ENCODE results near the gene PLCD4. TPM values are rescaled to one million over a fixed set of nuclear protein-coding genes. Genes with fewer than 3 reads are reported as not detected.

Gene PLCD4
- polyA plus RNA-seq, 2 donors: 4.3 to 5.4 TPM

DNA sequence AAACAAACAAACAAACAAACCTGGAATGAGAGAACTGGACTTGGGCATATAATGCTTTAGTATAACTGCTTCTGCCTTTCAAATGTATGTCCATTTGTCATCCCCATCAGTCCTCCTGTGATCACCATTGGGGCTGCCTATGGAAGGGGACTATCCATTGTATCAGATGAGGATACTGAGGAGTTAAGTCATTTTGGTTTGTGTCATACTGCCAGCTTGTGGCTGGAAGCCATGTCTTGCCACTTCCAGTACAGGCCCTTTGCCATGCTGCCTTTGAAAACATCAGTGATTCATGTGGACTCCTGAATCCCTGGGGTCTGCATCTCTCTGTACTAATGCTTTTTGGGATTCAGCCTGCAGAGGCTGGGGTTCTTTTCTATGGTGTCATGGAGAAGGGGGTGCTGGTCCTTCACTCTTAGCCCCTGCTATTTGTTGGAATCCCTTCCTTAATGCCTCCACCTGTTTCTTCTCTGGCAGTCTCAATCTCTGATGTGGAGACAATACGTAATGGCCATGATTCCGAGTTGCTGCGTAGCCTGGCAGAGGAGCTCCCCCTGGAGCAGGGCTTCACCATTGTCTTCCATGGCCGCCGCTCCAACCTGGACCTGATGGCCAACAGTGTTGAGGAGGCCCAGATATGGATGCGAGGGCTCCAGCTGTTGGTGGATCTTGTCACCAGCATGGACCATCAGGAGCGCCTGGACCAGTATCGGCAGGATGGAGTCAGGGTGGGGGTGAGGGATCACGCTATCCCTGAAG, 10.6 kb downstream of the PLCD4 start:
- Histone ChIP-seq H3K9me3 (ENCODE audit: control insufficient read depth in 2 of 2, insufficient read depth in 1 of 2, low read depth in 1 of 2, low read length in 1 of 2) (no peaks in the 10 kb centered on the region), H3K36me3 (ENCODE audit: control insufficient read depth in 2 of 2, insufficient read depth in 2 of 2, low read length in 1 of 2) (no peaks in the 10 kb centered on the region), H3K27ac (ENCODE audit: low read depth in 2 of 2, low read length in 1 of 2) (no peak overlapping the region), H3K4me1 (ENCODE audit: control insufficient read depth in 2 of 2, insufficient read depth in 2 of 2, low read length in 1 of 2) (no peaks in the 10 kb centered on the region), H3K4me3 (ENCODE audit: low read depth in 1 of 2, low read length in 2 of 2) (no peak overlapping the region), H3K27me3 (ENCODE audit: control insufficient read depth in 1 of 2, insufficient read depth in 2 of 2, low read length in 2 of 2) (no peaks in the 10 kb centered on the region)
- whole genome bisulfite sequencing, 2 donors: 91 to 95% methylated on average over 9 of the region's 9 CpGs

DNA sequence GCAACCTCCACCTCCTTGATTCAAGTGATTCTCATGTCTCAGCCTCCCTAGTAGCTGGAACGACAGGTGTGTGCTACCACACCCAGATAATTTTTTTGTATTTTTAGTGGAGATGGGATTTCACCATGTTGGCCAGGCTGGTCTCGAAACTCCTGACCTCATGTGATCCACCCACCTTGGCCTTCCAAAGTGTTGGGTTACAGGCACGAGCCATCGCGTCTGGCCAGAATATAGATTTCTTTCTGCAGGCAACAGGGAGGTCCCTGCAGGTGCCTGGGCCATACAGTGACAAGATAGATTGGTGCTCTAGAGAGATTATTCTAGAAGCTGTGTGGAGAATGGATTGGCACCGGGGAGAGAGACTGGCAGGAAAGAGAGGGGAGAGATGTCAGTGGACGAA, 13.3 kb downstream of the PLCD4 start:
- 79 to 80% methylated on average over 7 of the region's 7 CpGs for WGBS, 2 donors
- Histone ChIP-seq H3K36me3 (ENCODE audit: control insufficient read depth in 2 of 2, insufficient read depth in 2 of 2, low read length in 1 of 2) (no peaks in the 10 kb centered on the region), H3K4me1 (ENCODE audit: control insufficient read depth in 2 of 2, insufficient read depth in 2 of 2, low read length in 1 of 2) (no peaks in the 10 kb centered on the region), H3K4me3 (ENCODE audit: low read depth in 1 of 2, low read length in 2 of 2) (no peak overlapping the region), H3K27me3 (ENCODE audit: control insufficient read depth in 1 of 2, insufficient read depth in 2 of 2, low read length in 2 of 2) (no peaks in the 10 kb centered on the region), H3K27ac (ENCODE audit: low read depth in 2 of 2, low read length in 1 of 2) (no peak overlapping the region), H3K9me3 (ENCODE audit: control insufficient read depth in 2 of 2, insufficient read depth in 1 of 2, low read depth in 1 of 2, low read length in 1 of 2) (no peaks in the 10 kb centered on the region)

DNA sequence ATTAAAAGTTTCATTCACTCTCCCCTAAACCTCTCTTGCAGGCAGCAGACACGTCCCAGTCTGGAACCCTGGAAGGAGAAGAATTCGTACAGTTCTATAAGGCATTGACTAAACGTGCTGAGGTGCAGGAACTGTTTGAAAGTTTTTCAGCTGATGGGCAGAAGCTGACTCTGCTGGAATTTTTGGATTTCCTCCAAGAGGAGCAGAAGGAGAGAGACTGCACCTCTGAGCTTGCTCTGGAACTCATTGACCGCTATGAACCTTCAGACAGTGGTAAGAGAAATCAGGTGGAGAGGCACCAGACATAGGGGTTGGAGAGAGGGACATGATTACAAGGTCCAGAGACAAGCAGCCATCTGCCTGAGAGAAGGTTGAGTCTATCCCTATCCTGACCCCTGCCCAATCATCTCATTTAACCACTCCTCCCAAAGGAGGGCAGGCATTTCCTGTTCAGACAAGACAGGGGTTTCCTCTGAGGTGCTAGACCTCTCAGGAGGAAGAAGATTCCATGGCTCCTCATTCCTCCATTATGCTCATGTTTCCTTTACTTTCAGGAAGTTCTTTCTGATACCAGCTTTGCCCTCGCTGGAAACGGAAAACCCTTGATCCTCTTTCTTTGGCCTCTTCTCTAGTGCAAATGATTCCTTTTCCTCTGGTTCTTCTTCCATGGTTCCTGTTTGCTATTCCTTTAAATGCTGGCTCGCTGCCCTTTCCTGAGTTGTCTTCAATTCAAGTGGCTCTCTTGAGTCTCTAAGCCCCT, 15.1 kb downstream of the PLCD4 start:
- no peaks in the 10 kb centered on the region for H3K36me3 ChIP-seq (ENCODE audit: control insufficient read depth in 2 of 2, insufficient read depth in 2 of 2, low read length in 1 of 2)

DNA sequence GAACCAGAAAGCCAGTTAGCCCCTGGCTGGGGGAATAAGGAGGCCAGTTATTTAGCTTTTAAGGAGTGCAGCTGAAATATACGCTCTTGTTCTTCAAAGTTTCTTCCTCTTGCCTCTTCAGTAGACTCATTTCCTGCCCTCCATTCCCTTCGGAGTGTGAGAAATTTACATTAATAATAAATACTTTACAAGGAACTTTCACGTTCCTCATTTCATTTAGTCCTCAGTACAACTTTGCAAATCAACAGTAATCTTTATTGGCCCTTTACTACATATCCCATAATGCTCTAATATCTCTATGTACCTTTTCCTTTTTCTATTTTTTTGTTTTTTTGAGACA, 15.6 kb downstream of the PLCD4 start:
- H3K4me1 ChIP-seq (ENCODE audit: control insufficient read depth in 2 of 2, insufficient read depth in 2 of 2, low read length in 1 of 2): no peaks in the 10 kb centered on the region
- H3K27me3 ChIP-seq (ENCODE audit: control insufficient read depth in 1 of 2, insufficient read depth in 2 of 2, low read length in 2 of 2): no peaks in the 10 kb centered on the region
- no peaks in the 10 kb centered on the region for H3K9me3 ChIP-seq (ENCODE audit: control insufficient read depth in 2 of 2, insufficient read depth in 1 of 2, low read depth in 1 of 2, low read length in 1 of 2)
- H3K4me3 ChIP-seq (ENCODE audit: low read depth in 1 of 2, low read length in 2 of 2): no peak overlapping the region
- H3K27ac ChIP-seq (ENCODE audit: low read depth in 2 of 2, low read length in 1 of 2): no peak overlapping the region
- H3K36me3 ChIP-seq (ENCODE audit: control insufficient read depth in 2 of 2, insufficient read depth in 2 of 2, low read length in 1 of 2): no peaks in the 10 kb centered on the region
- WGBS, 2 donors: 69 to 70% methylated on average over 3 of the region's 3 CpGs

More for the DNA sequence above, 15.1 kb downstream of the PLCD4 start:
- Histone ChIP-seq H3K27ac (ENCODE audit: low read depth in 2 of 2, low read length in 1 of 2) (no peak overlapping the region), H3K9me3 (ENCODE audit: control insufficient read depth in 2 of 2, insufficient read depth in 1 of 2, low read depth in 1 of 2, low read length in 1 of 2) (no peaks in the 10 kb centered on the region), H3K4me3 (ENCODE audit: low read depth in 1 of 2, low read length in 2 of 2) (no peak overlapping the region), H3K27me3 (ENCODE audit: control insufficient read depth in 1 of 2, insufficient read depth in 2 of 2, low read length in 2 of 2) (no peaks in the 10 kb centered on the region), H3K4me1 (ENCODE audit: control insufficient read depth in 2 of 2, insufficient read depth in 2 of 2, low read length in 1 of 2) (no peaks in the 10 kb centered on the region)
- WGBS, 2 donors: 64 to 72% methylated on average over 7 of the region's 7 CpGs

DNA sequence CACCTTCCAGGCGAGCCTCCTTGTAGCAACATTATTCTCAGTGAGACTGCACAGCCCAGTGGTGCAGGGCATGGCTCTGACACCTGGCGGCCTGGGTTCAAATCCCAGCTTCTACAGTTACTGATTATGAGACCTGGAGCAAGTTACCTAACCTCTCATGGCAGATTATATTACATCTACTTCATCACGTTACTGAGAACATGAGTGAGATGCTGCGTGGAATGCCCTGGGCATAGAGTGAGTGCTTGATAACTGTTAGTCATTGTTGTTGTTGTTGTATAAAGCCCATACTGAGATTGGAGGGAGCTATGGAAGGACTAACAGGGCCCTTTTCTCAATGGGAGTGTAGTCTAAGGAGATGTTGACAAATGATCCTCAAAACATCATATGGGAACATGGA, 18.7 kb downstream of the PLCD4 start:
- Histone ChIP-seq H3K4me3 (ENCODE audit: low read depth in 1 of 2, low read length in 2 of 2) (no peak overlapping the region), H3K9me3 (ENCODE audit: control insufficient read depth in 2 of 2, insufficient read depth in 1 of 2, low read depth in 1 of 2, low read length in 1 of 2) (no peaks in the 10 kb centered on the region), H3K36me3 (ENCODE audit: control insufficient read depth in 2 of 2, insufficient read depth in 2 of 2, low read length in 1 of 2) (no peaks in the 10 kb centered on the region), H3K4me1 (ENCODE audit: control insufficient read depth in 2 of 2, insufficient read depth in 2 of 2, low read length in 1 of 2) (no peaks in the 10 kb centered on the region), H3K27me3 (ENCODE audit: control insufficient read depth in 1 of 2, insufficient read depth in 2 of 2, low read length in 2 of 2) (no peaks in the 10 kb centered on the region), H3K27ac (ENCODE audit: low read depth in 2 of 2, low read length in 1 of 2) (no peak overlapping the region)
- WGBS, 2 donors: 84 to 87% methylated on average over 4 of the region's 4 CpGs

DNA sequence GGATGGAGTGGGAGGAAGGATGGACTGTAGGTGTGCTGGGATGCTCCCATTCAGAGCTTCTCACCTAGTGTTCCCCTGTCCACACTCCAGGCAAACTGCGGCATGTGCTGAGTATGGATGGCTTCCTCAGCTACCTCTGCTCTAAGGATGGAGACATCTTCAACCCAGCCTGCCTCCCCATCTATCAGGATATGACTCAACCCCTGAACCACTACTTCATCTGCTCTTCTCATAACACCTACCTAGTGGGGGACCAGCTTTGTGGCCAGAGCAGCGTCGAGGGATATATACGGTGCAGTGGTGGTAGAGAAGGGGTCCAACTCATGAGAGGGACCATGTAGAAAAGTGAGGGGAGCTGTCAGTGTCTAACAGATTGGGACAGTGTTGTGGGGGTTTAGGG, 20.2 kb downstream of the PLCD4 start:
- Histone ChIP-seq H3K4me1 (ENCODE audit: control insufficient read depth in 2 of 2, insufficient read depth in 2 of 2, low read length in 1 of 2) (no peaks in the 10 kb centered on the region), H3K36me3 (ENCODE audit: control insufficient read depth in 2 of 2, insufficient read depth in 2 of 2, low read length in 1 of 2) (no peaks in the 10 kb centered on the region), H3K27ac (ENCODE audit: low read depth in 2 of 2, low read length in 1 of 2) (no peak overlapping the region), H3K9me3 (ENCODE audit: control insufficient read depth in 2 of 2, insufficient read depth in 1 of 2, low read depth in 1 of 2, low read length in 1 of 2) (no peaks in the 10 kb centered on the region), H3K27me3 (ENCODE audit: control insufficient read depth in 1 of 2, insufficient read depth in 2 of 2, low read length in 2 of 2) (no peaks in the 10 kb centered on the region), H3K4me3 (ENCODE audit: low read depth in 1 of 2, low read length in 2 of 2) (no peak overlapping the region)
- whole genome bisulfite sequencing, 2 donors: 89 to 93% methylated on average over 4 of the region's 4 CpGs

DNA sequence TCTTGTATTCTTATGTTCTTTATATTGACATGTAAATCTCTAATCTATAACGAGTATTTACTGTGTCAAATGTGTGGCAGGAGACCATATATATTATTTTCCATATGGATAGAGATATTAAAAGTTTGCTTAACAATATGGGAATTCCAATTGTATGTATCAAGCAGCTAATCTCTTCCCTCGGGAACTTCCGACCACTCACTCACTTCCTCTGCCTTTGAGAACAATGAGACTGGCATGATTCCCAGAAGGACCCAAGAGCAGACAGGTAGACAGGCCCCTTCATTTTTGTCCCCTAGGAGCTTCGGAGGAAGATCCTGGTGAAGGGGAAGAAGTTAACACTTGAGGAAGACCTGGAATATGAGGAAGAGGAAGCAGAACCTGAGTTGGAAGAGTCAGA, 24.1 kb downstream of the PLCD4 start:
- Histone ChIP-seq H3K4me3 (ENCODE audit: low read depth in 1 of 2, low read length in 2 of 2) (no peak overlapping the region), H3K27me3 (ENCODE audit: control insufficient read depth in 1 of 2, insufficient read depth in 2 of 2, low read length in 2 of 2) (no peaks in the 10 kb centered on the region), H3K36me3 (ENCODE audit: control insufficient read depth in 2 of 2, insufficient read depth in 2 of 2, low read length in 1 of 2) (peaks cover 11 to 21% of the 10 kb centered on the region in 2 donors), H3K4me1 (ENCODE audit: control insufficient read depth in 2 of 2, insufficient read depth in 2 of 2, low read length in 1 of 2) (no peaks in the 10 kb centered on the region), H3K27ac (ENCODE audit: low read depth in 2 of 2, low read length in 1 of 2) (no peak overlapping the region), H3K9me3 (ENCODE audit: control insufficient read depth in 2 of 2, insufficient read depth in 1 of 2, low read depth in 1 of 2, low read length in 1 of 2) (no peaks in the 10 kb centered on the region)
- 62 to 70% methylated on average over 4 of the region's 4 CpGs for WGBS, 2 donors

DNA sequence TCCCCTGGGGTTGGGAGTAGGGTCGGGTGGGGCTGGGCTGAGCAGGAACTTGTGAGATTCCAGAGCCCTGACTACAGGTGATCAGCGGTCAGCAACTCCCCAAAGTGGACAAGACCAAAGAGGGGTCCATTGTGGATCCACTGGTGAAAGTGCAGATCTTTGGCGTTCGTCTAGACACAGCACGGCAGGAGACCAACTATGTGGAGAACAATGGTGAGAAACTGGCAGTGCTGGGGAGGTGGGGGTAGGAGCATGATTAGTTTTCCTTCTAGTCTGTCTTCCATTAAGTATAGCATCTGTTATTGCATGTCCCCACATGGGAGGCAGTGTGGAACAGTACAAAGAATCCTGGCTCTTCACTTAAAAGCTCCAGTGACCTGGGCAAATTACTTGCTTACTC, 28.0 kb downstream of the PLCD4 start:
- no peaks in the 10 kb centered on the region for H3K4me1 ChIP-seq (ENCODE audit: control insufficient read depth in 2 of 2, insufficient read depth in 2 of 2, low read length in 1 of 2)
- H3K4me3 ChIP-seq (ENCODE audit: low read depth in 1 of 2, low read length in 2 of 2): no peak overlapping the region
- peaks cover 28 to 31% of the 10 kb centered on the region in 2 donors for H3K36me3 ChIP-seq (ENCODE audit: control insufficient read depth in 2 of 2, insufficient read depth in 2 of 2, low read length in 1 of 2)
- no peak overlapping the region for H3K27ac ChIP-seq (ENCODE audit: low read depth in 2 of 2, low read length in 1 of 2)
- 92 to 93% methylated on average over 5 of the region's 5 CpGs for WGBS, 2 donors
- H3K27me3 ChIP-seq (ENCODE audit: control insufficient read depth in 1 of 2, insufficient read depth in 2 of 2, low read length in 2 of 2): no peaks in the 10 kb centered on the region
- H3K9me3 ChIP-seq (ENCODE audit: control insufficient read depth in 2 of 2, insufficient read depth in 1 of 2, low read depth in 1 of 2, low read length in 1 of 2): no peaks in the 10 kb centered on the region

DNA sequence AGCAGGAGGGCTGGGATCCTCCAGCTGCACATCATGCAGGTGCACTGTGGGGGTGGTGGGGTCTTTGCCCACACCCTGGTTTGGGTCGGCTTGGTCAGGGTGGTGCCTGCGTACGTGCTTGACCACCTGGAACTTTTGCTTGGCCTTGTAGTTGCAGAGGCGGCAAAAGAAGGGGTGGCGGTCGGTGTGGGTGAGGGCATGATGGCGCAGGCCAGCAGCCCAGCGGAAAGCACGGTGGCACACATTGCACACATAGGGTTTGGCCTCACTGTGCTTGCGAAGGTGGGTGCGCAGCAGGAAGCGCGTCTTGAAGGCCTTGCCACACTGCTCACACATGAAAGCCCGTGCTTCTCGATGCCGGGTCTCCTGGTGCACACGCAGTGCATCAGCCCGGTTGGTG, 30.7 kb downstream of the PLCD4 start:
- Histone ChIP-seq H3K9me3 (ENCODE audit: control insufficient read depth in 2 of 2, insufficient read depth in 1 of 2, low read depth in 1 of 2, low read length in 1 of 2) (no peaks in the 10 kb centered on the region), H3K4me3 (ENCODE audit: low read depth in 1 of 2, low read length in 2 of 2) (no peak overlapping the region), H3K27me3 (ENCODE audit: control insufficient read depth in 1 of 2, insufficient read depth in 2 of 2, low read length in 2 of 2) (no peaks in the 10 kb centered on the region), H3K4me1 (ENCODE audit: control insufficient read depth in 2 of 2, insufficient read depth in 2 of 2, low read length in 1 of 2) (no peaks in the 10 kb centered on the region), H3K36me3 (ENCODE audit: control insufficient read depth in 2 of 2, insufficient read depth in 2 of 2, low read length in 1 of 2) (peaks cover 38 to 47% of the 10 kb centered on the region in 2 donors), H3K27ac (ENCODE audit: low read depth in 2 of 2, low read length in 1 of 2) (no peak overlapping the region)
- 98% methylated on average over 18 of the region's 18 CpGs for WGBS, 2 donors

Data from esophagus (tissue), 2 donors.